Measurements from ENCODE around the gene PRKCB.

GRCh38 chr16:23832882-23833281 is 2.9 kb upstream of the PRKCB start:
- TF ChIP-seq CTCF (conservative IDR thresholded peaks at IDR 0.05 in 1 of 2, IDR thresholded peaks at IDR 0.05 in 1 of 2; ENCODE audit: extremely low read depth in 1 of 2, insufficient read depth in 1 of 2, low read depth in 1 of 2, low read length in 2 of 2) (no peak), EZH2 (IDR thresholded peaks at IDR 0.05; ENCODE audit: borderline replicate concordance, low read length) (no peak)
